Measurements from ENCODE around the gene PRKCA. TPM values are rescaled to one million over a fixed set of nuclear protein-coding genes. Genes with fewer than 3 reads are reported as not detected.

PRKCA gene
- polyA plus RNA-seq, 1 experiment = 66.8 TPM

- TF ChIP-seq, protein P1, sequence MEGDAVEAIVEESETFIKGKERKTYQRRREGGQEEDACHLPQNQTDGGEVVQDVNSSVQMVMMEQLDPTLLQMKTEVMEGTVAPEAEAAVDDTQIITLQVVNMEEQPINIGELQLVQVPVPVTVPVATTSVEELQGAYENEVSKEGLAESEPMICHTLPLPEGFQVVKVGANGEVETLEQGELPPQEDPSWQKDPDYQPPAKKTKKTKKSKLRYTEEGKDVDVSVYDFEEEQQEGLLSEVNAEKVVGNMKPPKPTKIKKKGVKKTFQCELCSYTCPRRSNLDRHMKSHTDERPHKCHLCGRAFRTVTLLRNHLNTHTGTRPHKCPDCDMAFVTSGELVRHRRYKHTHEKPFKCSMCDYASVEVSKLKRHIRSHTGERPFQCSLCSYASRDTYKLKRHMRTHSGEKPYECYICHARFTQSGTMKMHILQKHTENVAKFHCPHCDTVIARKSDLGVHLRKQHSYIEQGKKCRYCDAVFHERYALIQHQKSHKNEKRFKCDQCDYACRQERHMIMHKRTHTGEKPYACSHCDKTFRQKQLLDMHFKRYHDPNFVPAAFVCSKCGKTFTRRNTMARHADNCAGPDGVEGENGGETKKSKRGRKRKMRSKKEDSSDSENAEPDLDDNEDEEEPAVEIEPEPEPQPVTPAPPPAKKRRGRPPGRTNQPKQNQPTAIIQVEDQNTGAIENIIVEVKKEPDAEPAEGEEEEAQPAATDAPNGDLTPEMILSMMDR (IDR thresholded peaks at IDR 0.05; ENCODE audit: low read depth, low read length) = no peak
- ChIA-PET POLR2A (interaction anchor here (0.6 to 1.3 kb wide), 4 partner anchors 18 to 1353 kb away, joined by 3 to 9 read pairs (median 6); no protein-coding TSS in a partner anchor), CTCF (interaction anchor here (0.6 kb wide), 1 partner anchor 156 kb away, joined by 4 read pairs; no protein-coding TSS in a partner anchor)
- DNase-seq (ENCODE audit: low read depth, low spot score) = no peak
- Histone ChIP-seq H3K27me3 (ENCODE audit: control insufficient read depth, insufficient read depth, low read length) (no peaks in the 10 kb centered on the region), H3K27ac (ENCODE audit: low read depth, low read length) (peak overlapping the region; percentile 89), H3K9me3 (ENCODE audit: control insufficient read depth, insufficient read depth, low read length) (no peaks in the 10 kb centered on the region), H3K4me3 (ENCODE audit: low read depth, low read length) (peak overlapping the region; percentile 42)
These were observed 128.7 kb downstream of the PRKCA start for GRCh38 chr17:66430846-66431795.

- ChIA-PET CTCF (no interaction called here), POLR2A (interaction anchor here (0.6 to 1.3 kb wide), 3 partner anchors 17 to 1354 kb away, joined by 3 to 6 read pairs (median 6); no protein-coding TSS in a partner anchor)
- peak overlapping the region; percentile 89 for H3K27ac ChIP-seq (ENCODE audit: low read depth, low read length)
These were observed 129.5 kb downstream of the PRKCA start for GRCh38 chr17:66431910-66432309.

GRCh38 chr17:66432411-66432957 lies 130.1 kb downstream of the PRKCA start:
- Histone ChIP-seq H3K27ac (ENCODE audit: low read depth, low read length) (peak overlapping the region; percentile 89), H3K9me3 (ENCODE audit: control insufficient read depth, insufficient read depth, low read length) (no peaks in the 10 kb centered on the region), H3K4me3 (ENCODE audit: low read depth, low read length) (no peak overlapping the region; the same call in 1 of the 2 replicates), H3K27me3 (ENCODE audit: control insufficient read depth, insufficient read depth, low read length) (no peaks in the 10 kb centered on the region)
- TF ChIP-seq, protein P1 (IDR thresholded peaks at IDR 0.05; ENCODE audit: low read depth, low read length) = no peak
- ChIA-PET POLR2A (interaction anchor here (1.0 to 1.3 kb wide), 2 partner anchors 17 to 27 kb away, joined by 3 to 6 read pairs; no protein-coding TSS in a partner anchor), CTCF (interaction anchor here (1.7 kb wide), 1 partner anchor 40 kb away, joined by 3 read pairs; no protein-coding TSS in a partner anchor)
- no peak for DNase-seq (ENCODE audit: low read depth, low spot score)

More at GRCh38 chr17:66431910-66432309, 129.5 kb downstream of the PRKCA start:
- H3K9me3 ChIP-seq (ENCODE audit: control insufficient read depth, insufficient read depth, low read length) = no peaks in the 10 kb centered on the region
- TF ChIP-seq, protein P1 (IDR thresholded peaks at IDR 0.05; ENCODE audit: low read depth, low read length) = no peak
- H3K27me3 ChIP-seq (ENCODE audit: control insufficient read depth, insufficient read depth, low read length) = no peaks in the 10 kb centered on the region
- peak overlapping the region; percentile 42 for H3K4me3 ChIP-seq (ENCODE audit: low read depth, low read length)
- peak; percentile 52 for DNase-seq (ENCODE audit: low read depth, low spot score)

DNA sequence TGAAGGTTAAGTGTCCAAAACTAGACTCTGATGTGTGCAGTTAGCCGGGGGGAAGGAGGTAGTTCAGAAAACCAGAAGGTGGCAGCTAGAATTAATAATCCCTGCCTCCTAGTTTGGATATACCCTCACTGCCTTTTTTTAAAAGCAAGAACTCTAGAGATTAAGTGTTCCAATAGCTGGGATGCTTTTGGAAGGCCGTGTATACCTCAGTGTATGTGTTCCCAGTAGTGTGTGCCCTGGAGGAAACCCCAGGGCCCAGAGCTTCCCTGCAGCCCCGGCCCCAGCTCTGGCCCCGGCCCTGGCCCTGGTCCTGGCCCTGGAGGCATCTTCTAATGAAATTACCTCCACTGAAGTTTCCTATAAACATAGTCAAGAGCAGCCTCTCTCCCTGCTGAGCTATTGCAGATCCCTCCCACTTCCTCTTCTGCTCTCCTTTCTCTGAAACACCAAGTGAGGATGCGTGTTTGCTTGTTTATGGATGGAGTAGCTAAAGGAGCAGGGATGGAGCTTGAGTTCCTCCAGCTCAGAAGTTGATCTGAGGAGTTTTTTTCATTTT lies 130.7 kb downstream of the PRKCA start:
- DNase-seq (ENCODE audit: low read depth, low spot score) = no peak
- Histone ChIP-seq H3K9me3 (ENCODE audit: control insufficient read depth, insufficient read depth, low read length) (no peaks in the 10 kb centered on the region), H3K4me3 (ENCODE audit: low read depth, low read length) (no peak overlapping the region), H3K27ac (ENCODE audit: low read depth, low read length) (peak overlapping the region; percentile 48), H3K27me3 (ENCODE audit: control insufficient read depth, insufficient read depth, low read length) (no peaks in the 10 kb centered on the region)
- ChIA-PET POLR2A (interaction anchor here (0.9 kb wide), 1 partner anchor 24 kb away, joined by 3 read pairs; no protein-coding TSS in a partner anchor), CTCF (interaction anchor here (0.8 to 1.7 kb wide), 2 partner anchors 41 to 233 kb away, joined by 3 to 5 read pairs; no protein-coding TSS in a partner anchor)
- TF ChIP-seq, protein P1 (IDR thresholded peaks at IDR 0.05; ENCODE audit: low read depth, low read length) = no peak
